H1 (cell line): ENCODE data around the gene ICAM2. TPM values are rescaled to one million over a fixed set of nuclear protein-coding genes. Genes with fewer than 3 reads are reported as not detected.

Source experiments
- CTCF ChIA-PET: fragments of 300-600 bp; sonication (Branson Sonifier 250); formaldehyde crosslinking; loops from one replicate; lab custom pipeline; 2021; ENCODE audit not compliant: partially characterized antibody; lab: Charles Lee
- POLR2A ChIA-PET: fragments of 300-600 bp; sonication (Branson Sonifier 250); formaldehyde crosslinking; loops from one replicate; lab custom pipeline; 2021; ENCODE audit warnings: inconsistent platforms; ENCODE audit not compliant: partially characterized antibody; lab: Charles Lee
- DNase-seq, 2 experiments: peaks; one replicate each; pipeline versions ENCODE4 v3.0.0 to v3.0.0-alpha.2; 2010 to 2022; ENCODE audit warnings: low spot score in 2 of 2, low read depth in 1 of 2, mixed read lengths in 1 of 2
- FAIRE-seq: peaks from 2 replicates; lab custom pipeline; 2011; peaks lifted over from hg19 to GRCh38; lab: Jason Lieb, UNC
- H2AFZ ChIP-seq: 2 replicates; pipeline ENCODE4 v1.8.1; 2012; ENCODE audit warnings: low read length, inconsistent platforms
- H2AK5ac ChIP-seq: 2 replicates; pipeline ENCODE4 v1.6.1; 2013; ENCODE audit warnings: low read depth, low read length
- H2BK120ac ChIP-seq: replicated peaks from 2 replicates; pipeline ENCODE3; 2013; ENCODE audit warnings: low read depth, low read length, inconsistent platforms
- H2BK12ac ChIP-seq: 2 replicates; pipeline ENCODE4 v1.6.1; 2013; ENCODE audit warnings: low read depth, low read length
- H2BK15ac ChIP-seq: 2 replicates; pipeline ENCODE4 v1.6.1; 2013; ENCODE audit warnings: low read length
- H2BK20ac ChIP-seq: 2 replicates; pipeline ENCODE4 v1.6.1; 2013; ENCODE audit warnings: low read length
- H2BK5ac ChIP-seq: 2 replicates; pipeline ENCODE4 v1.6.1; 2013; ENCODE audit warnings: low read depth, low read length
- H3K14ac ChIP-seq: 2 replicates; pipeline ENCODE4 v1.6.1; 2013; ENCODE audit warnings: inconsistent platforms; ENCODE audit not compliant: insufficient read length
- H3K18ac ChIP-seq: 2 replicates; pipeline ENCODE4 v1.6.1; 2013; ENCODE audit warnings: low read length; ENCODE audit errors: extremely low read depth
- H3K23ac ChIP-seq: 2 replicates; pipeline ENCODE4 v1.6.1; 2013; ENCODE audit warnings: inconsistent platforms; ENCODE audit not compliant: insufficient read length
- H3K23me2 ChIP-seq: 2 replicates; pipeline ENCODE4 v1.6.1; 2013; ENCODE audit warnings: low read depth, low read length
- H3K27ac ChIP-seq: 2 replicates; pipeline ENCODE4 v1.6.1; 2011; ENCODE audit warnings: low read depth, low read length, inconsistent platforms
- H3K27me3 ChIP-seq, 4 experiments: replicated peaks in 1 of 4; 1 replicate in 1 of 4; 2 replicates in 3 of 4; pipeline versions ENCODE4 v1.6.1 to v1.8.1; 2011 to 2013; ENCODE audit warnings: low read length in 3 of 4, mild to moderate bottlenecking in 3 of 4, inconsistent platforms in 2 of 4, mixed read lengths in 2 of 4, moderate library complexity in 1 of 4; ENCODE audit not compliant: control insufficient read depth in 3 of 4, insufficient read depth in 3 of 4; ENCODE audit errors: extremely low read depth in 1 of 4
- H3K36me3 ChIP-seq, 4 experiments: 2 replicates each; pipeline versions ENCODE4 v1.6.1 to v1.8.1; 2011 to 2013; ENCODE audit warnings: mild to moderate bottlenecking in 4 of 4, low read length in 3 of 4, moderate library complexity in 2 of 4, control low read depth in 1 of 4, inconsistent platforms in 1 of 4; ENCODE audit not compliant: insufficient read depth in 4 of 4, control insufficient read depth in 2 of 4
- H3K4ac ChIP-seq: replicated peaks from 2 replicates; pipeline ENCODE3; 2013; ENCODE audit warnings: low read length, low read depth, mixed read lengths, inconsistent platforms; ENCODE audit not compliant: insufficient read length
- H3K4me1 ChIP-seq, 4 experiments: replicated peaks in 1 of 4; 1 replicate in 1 of 4; 2 replicates in 3 of 4; pipeline versions ENCODE4 v1.6.1 to v1.8.1; 2011 to 2013; ENCODE audit warnings: low read length in 3 of 4, inconsistent platforms in 2 of 4, mixed read lengths in 1 of 4; ENCODE audit not compliant: insufficient read depth in 4 of 4, control insufficient read depth in 3 of 4
- H3K4me2 ChIP-seq, 2 experiments: 2 replicates each; pipeline versions ENCODE4 v1.6.1 to v1.8.1; 2011 to 2013; ENCODE audit warnings: low read depth in 2 of 2, low read length in 2 of 2, control low read depth in 1 of 2, inconsistent platforms in 1 of 2, mild to moderate bottlenecking in 1 of 2; ENCODE audit not compliant: insufficient read depth in 1 of 2
- H3K4me3 ChIP-seq, 4 experiments: fragments of 200-600, 300-600 bp in 1 of 4; sonication (generic), shearing (Covaris generic), sonication (Bioruptor Twin) in 1 of 4; 2 replicates each; pipeline versions ENCODE4 v1.5.1 to v1.8.1; 2011 to 2016; ENCODE audit warnings: low read length in 4 of 4, low read depth in 3 of 4, control low read depth in 2 of 4, inconsistent platforms in 2 of 4, mild to moderate bottlenecking in 2 of 4, mixed read lengths in 1 of 4, moderate library complexity in 1 of 4; ENCODE audit not compliant: insufficient read depth in 2 of 4; ENCODE audit errors: extremely low read depth in 1 of 4
- H3K56ac ChIP-seq: replicated peaks from 2 replicates; pipeline ENCODE3; 2013; ENCODE audit warnings: low read depth, mild to moderate bottlenecking, mixed read lengths, low read length, inconsistent platforms; ENCODE audit not compliant: insufficient read length
- H3K79me1 ChIP-seq: 2 replicates; pipeline ENCODE4 v1.6.1; 2013; ENCODE audit warnings: low read depth, low read length, control low read depth
- H3K79me2 ChIP-seq, 2 experiments: 2 replicates each; pipeline versions ENCODE4 v1.6.1 to v1.8.1; 2012 to 2013; ENCODE audit warnings: low read length in 2 of 2, mild to moderate bottlenecking in 2 of 2, inconsistent platforms in 1 of 2; ENCODE audit not compliant: insufficient read depth in 2 of 2, control insufficient read depth in 1 of 2
- H3K9ac ChIP-seq, 4 experiments: replicated peaks in 1 of 4; 1 replicate in 1 of 4; 2 replicates in 3 of 4; pipeline versions ENCODE4 v1.6.1 to v1.8.1; 2011 to 2013; ENCODE audit warnings: low read depth in 3 of 4, low read length in 3 of 4, control low read depth in 2 of 4, mild to moderate bottlenecking in 2 of 4, moderate library complexity in 2 of 4, inconsistent platforms in 1 of 4; ENCODE audit errors: extremely low read depth in 1 of 4
- H3K9me3 ChIP-seq, 2 experiments: 2 replicates each; pipeline versions ENCODE4 v1.6.1 to v1.8.1; 2012 to 2013; ENCODE audit warnings: mild to moderate bottlenecking in 2 of 2, moderate library complexity in 2 of 2, control low read depth in 1 of 2, inconsistent platforms in 1 of 2, low read depth in 1 of 2, low read length in 1 of 2, mixed read lengths in 1 of 2; ENCODE audit not compliant: insufficient read depth in 2 of 2
- H4K20me1 ChIP-seq, 2 experiments: replicated peaks in 1 of 2; 2 replicates each; pipeline versions ENCODE3 to v1.8.1; 2011 to 2013; ENCODE audit warnings: inconsistent platforms in 2 of 2, low read length in 2 of 2, mild to moderate bottlenecking in 1 of 2; ENCODE audit not compliant: insufficient read depth in 2 of 2, control insufficient read depth in 1 of 2
- H4K5ac ChIP-seq: 2 replicates; pipeline ENCODE4 v1.6.1; 2013; ENCODE audit warnings: low read length, low read depth, mixed read lengths, inconsistent platforms; ENCODE audit not compliant: insufficient read length
- H4K8ac ChIP-seq: 2 replicates; pipeline ENCODE4 v1.8.0; 2013; ENCODE audit warnings: mild to moderate bottlenecking, moderate library complexity, low read length, inconsistent platforms; ENCODE audit not compliant: insufficient read depth; ENCODE audit errors: extremely low read depth
- H4K91ac ChIP-seq: replicated peaks from 2 replicates; pipeline ENCODE3; 2013; ENCODE audit warnings: low read length, mixed read lengths, inconsistent platforms; ENCODE audit not compliant: insufficient read length
- PHF8 ChIP-seq: fragments of 200-600 bp; sonication (generic); conservative IDR thresholded peaks from 2 replicates; pipeline ENCODE4 v1.7.1; 2012; ENCODE audit warnings: low read depth, mild to moderate bottlenecking, inconsistent platforms, low read length, moderate library complexity
- WGBS, 2 experiments: shearing (Covaris generic) in 1 of 2; methylation state at CpG; one replicate each; pipeline versions ENCODE4 v1.1.6 to v1.1.7; 2013 to 2015; ENCODE audit warnings: low lambda C conversion rate in 2 of 2, mixed read lengths in 2 of 2, inconsistent platforms in 1 of 2, low coverage in 1 of 2, missing lambda C conversion rate in 1 of 2; ENCODE audit not compliant: insufficient replicate concordance in 2 of 2, insufficient coverage in 1 of 2, insufficient read length in 1 of 2; ENCODE audit errors: extremely low coverage in 1 of 2, missing lambda C conversion rate in 1 of 2; 5-methylcytosine and 5-hydroxymethylcytosine counted together
- polyA plus RNA-seq, 7 experiments: library from polyadenylated mRNA; depleted of rRNA in 3 of 7; stranded (reverse) in 5 of 7; unstranded in 2 of 7; fragments of >200 nt in 5 of 7; fragments of 200-250 nt in 2 of 7; gene quantifications; 1 replicate in 5 of 7; 2 replicates in 1 of 7; 4 replicates in 1 of 7; pipeline versions ENCODE4 v1.2.1 to v1.2.3, GENCODE V29; 2011 to 2013; ENCODE audit warnings: missing spikeins in 2 of 7, mixed read lengths in 2 of 7
- total RNA-seq: library from RNA; stranded (reverse); fragmentation: NEBNext Ultra II Directional; extraction: Animal tissue kit (Norgen Biotek cat#: 25700); gene quantifications from 2 replicates; pipeline ENCODE4 v1.2.1, GENCODE V29; 2021

The ICAM2 gene
- total and polyA plus RNA-seq, 2 of the 8 experiments (the other 6 are each of a cell fraction or from before 2014, with no cell fraction given): 0.45 to 0.63 TPM

GRCh38 chr17:63984651-63985386 is 35.6 kb downstream of the ICAM2 start:
- Histone ChIP-seq H3K18ac (no peak overlapping the region), H4K5ac (no peak overlapping the region), H2BK5ac (no peak overlapping the region), H4K8ac (no peak overlapping the region), H3K36me3 (no peaks in the 10 kb centered on the region), H3K9ac (no peak overlapping the region), H3K14ac (no peak overlapping the region), H2BK120ac (no peak overlapping the region), H2AFZ (no peak overlapping the region), H4K20me1 (no peaks in the 10 kb centered on the region), H2AK5ac (no peak overlapping the region), H3K56ac (no peak overlapping the region), H3K79me2 (no peaks in the 10 kb centered on the region), H3K4me1 (peaks cover 0 to 17% (median 9%) of the 10 kb centered on the region in 4 experiments; a peak in 6 of 7 replicates), H2BK15ac (no peak overlapping the region), H3K4me2 (no peak overlapping the region), H3K23ac (no peak overlapping the region), H3K27me3 (no peaks in the 10 kb centered on the region; a peak in 1 of 7 replicates), H4K91ac (no peak overlapping the region), H3K79me1 (no peaks in the 10 kb centered on the region), H2BK20ac (no peak overlapping the region), H3K23me2 (no peaks in the 10 kb centered on the region), H3K4me3 (no peak overlapping the region), H2BK12ac (no peak overlapping the region), H3K27ac (no peak overlapping the region), H3K4ac (no peak overlapping the region), H3K9me3 (0 out of 4 replicates have a peak, but pooled peaks cover 4% of the 10 kb centered on the region in 2 experiments)
- no peak for TF ChIP-seq PHF8
- POLR2A ChIA-PET: interaction anchor here (0.7 to 1.1 kb wide), 2 partner anchors 38 to 55 kb away, joined by 3 read pairs; no protein-coding TSS in a partner anchor
- FAIRE-seq: no peak
- CTCF ChIA-PET: interaction anchor here (0.8 to 18.4 kb wide), 22 partner anchors 9 to 149 kb away, joined by 3 to 219 read pairs (median 5); partner anchors contain the start of genes CSHL1, GH1, ICAM2 and PRR29
- no peak for DNase-seq
- 86% methylated on average over 15 of the region's 16 CpGs; no CpG with 5 or more reads in 1 of the 2 experiments for WGBS, 2 experiments
